Measurements from ENCODE around the gene MDM4. TPM values are rescaled to one million over a fixed set of nuclear protein-coding genes. Genes with fewer than 3 reads are reported as not detected.

The MDM4 gene
- total RNA-seq, 1 experiment from 2014 or later = 7.7 TPM

DNA sequence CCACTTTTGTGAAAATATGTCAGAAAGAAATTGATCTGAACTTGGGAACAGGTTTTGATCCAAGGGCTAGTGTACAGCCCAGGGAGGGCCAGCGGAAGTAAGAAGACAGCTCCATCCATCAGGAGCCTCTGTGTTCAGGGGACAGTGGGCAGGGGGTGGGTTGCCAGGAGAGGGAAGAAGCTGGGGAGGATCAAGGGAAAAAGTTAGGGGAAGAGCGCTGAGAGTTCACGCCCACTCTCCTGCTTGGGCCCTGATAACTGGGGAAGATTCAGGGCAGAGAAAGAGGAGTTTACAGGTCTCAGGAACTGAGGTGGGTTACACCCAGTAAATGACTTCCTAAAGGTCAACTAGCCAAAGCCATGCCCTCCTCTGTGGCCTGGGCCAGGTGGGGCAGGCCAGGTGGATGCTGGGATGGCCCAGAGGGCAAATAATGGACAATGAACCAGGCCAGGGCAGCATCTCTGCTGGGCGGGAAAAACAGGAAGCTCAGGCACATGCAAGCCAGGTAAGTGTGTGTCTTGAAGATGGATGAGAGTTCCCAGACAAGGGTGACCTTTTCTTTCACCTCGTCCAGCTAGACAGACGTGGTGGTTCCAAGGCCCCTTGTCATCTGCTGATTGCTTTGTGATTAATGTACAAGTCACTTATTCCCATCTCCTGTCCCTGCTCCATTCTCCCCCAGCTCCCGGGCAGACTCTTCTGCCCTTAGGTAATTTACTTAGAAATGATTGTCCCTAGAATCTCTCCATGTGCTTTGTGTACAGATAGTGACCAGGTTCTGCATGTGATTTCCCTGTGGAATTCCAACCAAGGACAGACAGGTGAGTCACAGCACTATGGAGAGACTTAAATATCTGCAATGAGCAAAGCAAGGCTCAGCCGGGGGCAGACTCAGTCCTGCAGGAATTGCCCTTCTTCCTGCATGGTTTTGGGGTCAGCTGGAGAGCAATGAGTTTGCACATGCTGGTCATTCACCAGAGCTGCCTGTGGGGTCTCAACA is 57.0 kb downstream of the MDM4 start:
- in situ Hi-C loops (cut with HindIII; ENCODE audit: low sequenced_read_pairs) = no loop called here
- DNase-seq (ENCODE audit: low spot score) = no peak

DNA sequence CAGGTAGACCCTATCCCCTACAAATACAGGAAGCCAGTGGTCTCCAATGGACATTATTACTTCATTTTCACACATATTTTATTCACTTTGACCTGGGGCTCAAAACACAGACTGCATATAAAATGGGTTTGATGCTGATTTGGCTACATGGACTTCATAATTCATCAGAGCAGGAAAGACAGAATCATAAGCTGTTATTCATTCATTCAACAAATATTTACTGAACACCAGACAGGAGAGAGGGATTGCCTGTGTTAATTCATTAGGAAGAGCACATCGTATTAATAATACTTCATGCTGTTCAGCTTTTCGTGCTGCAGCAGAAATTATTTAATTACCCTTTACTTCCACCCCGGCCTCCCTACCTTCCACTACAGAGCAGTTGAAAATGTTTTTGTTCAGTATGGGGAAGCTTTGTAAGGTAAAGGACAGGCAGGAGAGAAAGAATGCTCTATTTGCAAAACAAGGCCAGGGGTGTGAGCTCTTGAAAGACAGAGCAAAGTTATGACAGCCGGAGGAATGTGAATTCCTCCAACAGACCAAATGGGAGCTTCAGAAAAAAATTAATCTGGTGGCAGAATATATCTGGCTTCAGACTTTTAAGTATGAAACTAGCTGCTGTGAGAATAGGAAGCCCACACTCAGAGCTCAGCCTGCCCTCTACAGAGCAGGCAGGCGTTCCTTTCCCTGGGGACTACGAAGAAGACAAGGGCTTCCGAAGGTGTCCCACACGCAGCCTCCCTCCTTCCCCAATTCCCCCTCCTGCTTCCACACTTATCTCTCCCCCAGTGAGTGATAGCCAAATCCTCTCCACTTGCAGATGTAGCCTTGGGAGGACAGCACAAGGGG is 58.0 kb downstream of the MDM4 start:
- in situ Hi-C loops (cut with HindIII; ENCODE audit: low sequenced_read_pairs) = no loop called here

DNA sequence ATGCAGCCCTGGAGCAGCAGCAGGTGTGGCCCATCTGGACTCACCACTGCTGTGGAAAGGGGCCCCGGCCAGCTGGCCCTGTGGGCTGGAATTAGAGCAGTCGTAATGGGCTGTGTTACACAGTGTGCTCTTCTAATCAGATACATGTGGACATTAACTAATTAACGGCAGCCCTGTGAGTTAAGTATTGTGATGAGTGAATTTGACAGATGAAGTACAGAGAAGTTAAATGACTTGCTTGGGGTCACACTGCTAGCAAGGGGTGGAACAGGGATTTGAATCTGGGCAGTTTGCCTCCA is 58.6 kb downstream of the MDM4 start:
- in situ Hi-C loops (cut with HindIII; ENCODE audit: low sequenced_read_pairs) = no loop called here

More for the DNA sequence above, 58.0 kb downstream of the MDM4 start:
- no peak for DNase-seq (ENCODE audit: low spot score)

DNA sequence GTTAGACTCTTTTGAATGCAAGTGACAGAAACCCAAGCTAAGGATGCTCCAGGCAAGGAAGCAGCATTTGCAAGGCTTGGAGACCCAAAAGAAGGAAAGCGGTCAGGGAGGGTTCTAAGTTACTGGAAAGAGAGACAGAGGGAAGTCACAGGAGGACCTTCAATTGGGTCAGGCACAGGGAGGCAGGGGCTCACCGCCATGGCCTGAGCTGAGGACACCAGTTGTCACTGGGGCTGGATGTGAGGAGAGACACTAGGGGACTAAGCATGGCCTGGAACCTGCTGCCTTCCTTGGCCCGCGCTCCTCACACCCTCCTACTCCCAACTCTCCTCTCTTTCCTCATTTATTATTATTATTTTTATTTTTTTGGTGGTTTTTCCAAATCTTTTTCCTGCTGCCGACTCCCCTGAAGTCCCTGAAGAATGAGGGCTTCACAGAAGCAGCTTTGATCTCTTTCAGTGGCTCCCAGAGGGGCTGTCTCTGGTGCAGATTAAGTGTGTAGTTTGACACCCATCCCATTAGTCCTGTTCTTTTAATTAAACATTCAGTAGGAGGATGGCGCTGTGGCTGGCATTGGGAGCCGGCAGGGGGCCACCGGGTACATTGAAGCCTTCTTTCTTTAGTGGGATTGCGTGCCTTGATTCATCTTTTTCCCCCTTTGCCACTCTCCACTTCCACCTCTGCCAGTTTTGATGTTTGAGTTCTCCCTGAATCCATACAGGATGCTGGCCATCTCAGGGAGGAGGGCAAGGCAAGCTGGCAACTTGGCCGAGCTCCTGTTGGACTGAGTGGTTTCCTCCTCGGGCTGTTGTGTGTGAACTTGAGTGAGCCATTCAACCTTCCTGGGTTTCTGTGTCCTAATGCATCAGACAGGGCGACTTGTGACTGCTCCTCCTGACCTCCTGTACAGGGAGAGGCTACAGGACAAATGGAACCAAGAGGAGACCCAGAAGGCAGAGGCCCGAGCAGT is 59.3 kb downstream of the MDM4 start:
- in situ Hi-C loops (cut with HindIII; ENCODE audit: low sequenced_read_pairs) = no loop called here
- peak; percentile 80 for DNase-seq (ENCODE audit: low spot score)

More for the DNA sequence above, 58.6 kb downstream of the MDM4 start:
- no peak for DNase-seq (ENCODE audit: low spot score)

DNA sequence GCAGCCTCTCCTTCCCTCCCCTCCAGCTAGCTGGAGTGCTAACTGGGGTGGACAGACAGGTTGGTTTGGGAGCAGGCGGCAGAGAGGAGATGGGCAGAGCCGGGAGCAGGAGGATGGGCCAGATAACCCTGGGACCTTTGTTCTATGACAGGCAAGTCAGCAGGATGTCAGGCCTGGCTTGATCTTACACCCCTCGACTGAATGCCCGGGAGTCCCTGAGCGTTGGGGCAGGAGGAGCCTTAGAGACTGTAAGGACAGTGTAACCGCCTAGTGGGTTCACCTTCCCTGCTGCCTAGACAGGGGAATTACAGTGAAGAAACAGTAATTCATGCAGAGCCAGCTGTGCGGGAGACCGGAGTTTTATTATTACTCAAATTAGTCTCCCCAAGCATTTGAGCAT is 60.2 kb downstream of the MDM4 start:
- no peak for DNase-seq (ENCODE audit: low spot score)
- in situ Hi-C loops (cut with HindIII; ENCODE audit: low sequenced_read_pairs) = no loop called here

DNA sequence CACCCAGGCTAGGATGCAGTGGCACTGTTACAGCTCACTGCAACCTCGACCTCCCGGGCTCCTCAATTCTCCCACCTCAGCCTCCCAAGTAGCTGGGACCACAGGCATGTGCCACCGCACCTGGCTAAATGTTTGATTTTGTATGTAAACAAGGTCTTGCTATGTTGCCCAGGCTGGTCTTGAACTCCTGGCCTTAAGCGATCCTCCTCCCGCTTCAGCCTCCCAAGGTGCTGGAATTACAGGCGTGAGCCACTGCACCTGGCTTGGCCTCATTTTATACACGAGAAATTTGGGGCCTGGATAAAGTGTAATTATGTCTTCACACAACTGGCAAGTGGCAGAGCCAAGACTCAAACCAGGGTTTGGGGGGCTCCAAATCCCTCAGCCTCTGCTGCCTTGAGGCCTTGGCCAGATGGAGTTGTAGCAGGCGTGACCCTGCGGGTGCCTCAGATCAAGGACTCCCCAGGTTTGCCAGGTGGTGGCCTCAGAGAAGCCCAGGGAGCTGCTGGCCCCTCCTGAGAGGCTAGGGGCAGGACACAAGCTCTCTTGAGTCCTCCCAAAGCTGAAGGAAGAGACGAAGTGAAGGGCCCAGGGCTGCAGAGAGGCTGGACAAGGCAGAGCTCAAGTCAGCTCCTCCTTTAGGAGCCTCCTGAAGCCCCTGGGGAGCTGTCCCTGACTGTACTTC is 61.7 kb downstream of the MDM4 start:
- no peak for DNase-seq (ENCODE audit: low spot score)
- in situ Hi-C loops (cut with HindIII; ENCODE audit: low sequenced_read_pairs) = no loop called here

DNA sequence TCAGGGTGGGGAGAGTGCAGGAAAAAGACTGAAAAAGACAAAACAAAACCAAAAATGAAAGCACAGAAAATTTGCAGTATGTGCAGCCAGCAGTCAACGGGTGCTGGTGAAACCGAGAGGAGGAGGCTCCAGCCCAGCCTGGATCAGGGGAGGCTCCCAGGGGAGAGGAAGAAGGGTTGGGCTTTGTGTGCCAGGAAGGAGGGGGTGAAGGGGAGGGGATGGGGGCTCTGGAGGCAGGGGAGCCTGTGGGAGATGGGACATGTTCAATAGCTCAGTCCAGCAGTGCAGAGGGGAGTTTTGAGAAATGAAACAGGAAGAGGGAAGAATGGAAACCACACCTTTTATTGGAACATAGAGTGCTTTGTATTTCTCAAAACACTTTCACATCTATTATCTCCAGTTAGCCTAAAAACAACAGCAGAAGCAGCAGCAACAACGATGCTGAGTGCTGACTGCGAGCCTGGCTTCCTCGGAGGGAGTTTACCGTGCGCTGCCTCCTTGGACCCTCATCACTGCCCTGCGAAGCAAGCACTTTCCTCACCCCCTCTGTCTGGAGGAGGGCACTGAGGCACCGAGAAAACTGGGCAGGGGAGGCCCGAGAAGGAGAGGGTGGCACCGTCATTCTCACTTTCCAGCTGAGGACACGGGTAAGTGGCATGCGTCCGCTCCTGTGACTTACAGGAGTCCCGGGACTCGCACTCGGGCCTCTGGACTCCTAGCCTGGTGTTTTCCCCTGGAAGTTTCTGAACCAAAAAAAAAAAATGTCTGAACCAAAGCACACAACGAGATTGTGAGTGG is 62.9 kb downstream of the MDM4 start:
- no peak for DNase-seq (ENCODE audit: low spot score)
- in situ Hi-C loops (cut with HindIII; ENCODE audit: low sequenced_read_pairs) = no loop called here

DNA sequence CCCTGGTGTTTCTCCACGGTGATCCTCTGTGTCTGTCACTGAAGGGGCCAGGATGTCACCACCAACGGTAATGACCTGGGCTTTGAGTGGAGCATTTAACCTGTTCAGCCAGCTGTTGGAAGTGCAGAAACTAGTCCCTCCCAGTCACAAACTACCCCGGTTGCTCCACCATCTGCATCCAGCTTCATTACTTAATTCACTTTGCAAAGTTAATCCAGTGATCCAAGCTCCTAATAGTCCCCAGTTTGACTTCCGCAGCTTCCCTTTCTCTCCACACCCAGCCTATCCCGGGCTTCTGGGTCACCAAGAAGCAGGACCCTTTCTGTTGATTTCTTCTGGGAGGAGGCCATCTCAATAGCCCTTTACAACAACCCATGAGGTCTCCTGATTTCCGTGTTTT is 63.5 kb downstream of the MDM4 start:
- no peak for DNase-seq (ENCODE audit: low spot score)
- in situ Hi-C loops (cut with HindIII; ENCODE audit: low sequenced_read_pairs) = no loop called here

DNA sequence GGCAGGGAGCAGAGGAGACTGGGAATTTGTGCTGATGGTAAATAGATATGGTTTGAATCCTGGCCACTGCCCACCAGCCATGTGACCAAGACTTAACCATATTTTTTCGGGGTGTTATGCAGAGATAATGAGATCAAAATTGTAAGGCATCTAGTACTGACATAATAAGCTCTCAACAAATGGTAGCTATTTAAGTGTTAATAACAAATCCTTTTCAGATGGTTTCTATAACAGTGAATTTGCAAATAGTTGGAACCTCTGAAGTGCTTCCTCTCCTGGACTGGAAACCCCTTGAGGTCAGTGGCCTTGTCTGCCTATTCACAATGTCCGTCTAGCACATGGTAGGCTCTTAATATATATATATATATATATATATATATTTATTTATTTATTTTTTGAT is 64.7 kb downstream of the MDM4 start:
- in situ Hi-C loops (cut with HindIII; ENCODE audit: low sequenced_read_pairs) = no loop called here
- DNase-seq (ENCODE audit: low spot score) = no peak

DNA sequence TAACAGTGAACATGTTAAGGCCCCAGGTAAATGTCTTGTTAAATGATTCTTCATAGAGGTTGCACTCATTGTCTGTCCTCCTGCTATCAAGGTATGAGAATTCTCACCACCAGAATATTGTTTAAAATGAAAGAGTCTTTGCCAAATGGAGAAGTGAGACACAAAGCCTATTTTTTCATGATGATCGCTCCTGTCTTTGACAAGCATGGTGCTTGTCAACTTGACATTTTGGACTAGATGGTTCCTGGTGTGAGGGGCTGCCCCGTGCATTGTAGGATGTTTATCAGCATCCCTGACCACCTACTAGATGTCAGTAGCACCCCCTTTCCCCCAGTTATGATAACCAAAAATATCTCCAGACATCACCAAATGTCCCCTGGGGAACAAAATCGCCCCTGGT is 65.6 kb downstream of the MDM4 start:
- no peak for DNase-seq (ENCODE audit: low spot score)
- in situ Hi-C loops (cut with HindIII; ENCODE audit: low sequenced_read_pairs) = no loop called here

DNA sequence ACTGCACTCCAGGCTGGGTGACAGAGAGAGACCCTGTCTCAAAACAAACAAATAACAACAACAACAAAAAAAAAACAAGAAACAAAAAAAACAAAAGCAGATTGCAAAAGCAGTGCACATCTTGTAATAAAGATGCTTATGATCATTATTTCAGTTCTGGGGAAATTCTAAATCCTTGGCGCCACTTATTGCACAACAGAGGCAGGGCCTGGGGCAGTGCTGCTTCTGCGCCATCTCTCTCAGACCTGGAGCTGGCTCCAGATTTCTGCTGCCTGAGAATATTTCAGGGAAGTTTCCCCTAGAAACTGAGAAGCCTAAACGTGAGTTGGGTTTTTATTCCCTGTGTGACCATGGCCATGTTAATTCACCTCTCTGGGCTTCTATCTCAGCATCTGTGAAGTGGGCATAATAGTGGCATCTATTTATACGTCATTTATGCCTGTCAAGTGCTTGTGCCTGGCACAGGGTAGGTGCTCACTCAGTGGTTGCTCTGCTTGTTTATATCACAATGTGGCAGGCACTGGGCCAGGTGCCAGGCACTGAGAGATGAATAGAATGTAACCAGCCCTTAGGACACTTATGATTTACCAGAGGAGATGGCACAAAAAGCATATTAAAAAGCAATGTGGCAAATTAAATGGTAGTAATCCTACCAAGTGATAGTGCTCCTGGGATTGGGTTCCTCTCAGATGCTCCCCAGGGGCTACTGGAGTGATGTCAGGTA is 67.9 kb downstream of the MDM4 start:
- in situ Hi-C loops (cut with HindIII; ENCODE audit: low sequenced_read_pairs) = no loop called here
- peak; percentile 77 for DNase-seq (ENCODE audit: low spot score)

DNA sequence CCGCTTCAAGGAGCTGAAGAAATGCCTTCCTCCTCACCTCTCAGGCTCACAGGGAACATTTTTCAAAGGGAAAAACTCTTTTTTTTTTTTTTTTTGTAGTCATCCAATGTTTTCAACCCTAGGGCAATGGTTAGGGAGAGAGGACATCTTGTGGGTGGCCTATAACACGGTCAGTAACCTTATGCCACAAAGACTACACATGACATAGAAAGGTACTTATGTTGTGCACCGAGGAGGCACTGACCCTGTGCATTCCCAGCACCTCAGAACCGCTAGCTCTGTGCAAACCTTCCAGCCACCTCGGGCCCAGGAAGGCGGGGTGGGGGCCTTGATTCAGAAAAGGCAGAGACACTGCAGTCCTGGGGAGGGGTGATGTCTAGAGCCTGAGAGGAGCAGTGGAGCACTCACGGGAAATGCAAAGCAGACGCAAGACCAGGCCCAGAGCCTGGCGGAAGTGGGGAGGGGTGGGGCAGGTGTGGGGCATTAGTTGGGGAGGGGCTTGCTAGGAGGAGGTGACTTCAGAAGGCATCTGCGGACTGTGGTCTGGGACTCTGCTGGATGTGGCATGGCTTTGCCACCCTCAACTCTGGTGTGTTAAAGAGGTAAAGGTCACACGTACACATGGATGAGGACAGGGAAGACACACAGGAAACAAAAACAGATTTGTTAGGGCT is 68.6 kb downstream of the MDM4 start:
- no peak for DNase-seq (ENCODE audit: low spot score)
- in situ Hi-C loops (cut with HindIII; ENCODE audit: low sequenced_read_pairs) = no loop called here

DNA sequence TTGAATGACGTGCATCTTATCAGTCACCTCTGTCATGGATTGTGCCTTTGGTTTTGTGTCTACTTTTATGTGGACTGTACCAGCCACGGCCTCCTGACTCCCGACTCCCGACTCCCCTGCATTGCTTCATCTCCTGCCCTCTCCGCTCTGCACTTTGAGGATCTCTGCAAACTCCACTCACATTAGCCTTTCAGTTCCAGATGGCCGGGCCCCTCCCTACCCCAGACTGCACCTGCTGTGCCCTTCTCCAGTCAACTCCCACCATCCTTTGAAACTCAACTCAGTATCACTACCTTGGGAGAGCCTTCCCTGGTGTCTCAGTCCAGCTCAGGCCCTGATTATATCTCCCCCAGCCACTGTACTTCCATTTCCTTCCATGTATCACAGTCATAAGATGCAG is 71.4 kb downstream of the MDM4 start:
- in situ Hi-C loops (cut with HindIII; ENCODE audit: low sequenced_read_pairs) = no loop called here
- DNase-seq (ENCODE audit: low spot score) = no peak

DNA sequence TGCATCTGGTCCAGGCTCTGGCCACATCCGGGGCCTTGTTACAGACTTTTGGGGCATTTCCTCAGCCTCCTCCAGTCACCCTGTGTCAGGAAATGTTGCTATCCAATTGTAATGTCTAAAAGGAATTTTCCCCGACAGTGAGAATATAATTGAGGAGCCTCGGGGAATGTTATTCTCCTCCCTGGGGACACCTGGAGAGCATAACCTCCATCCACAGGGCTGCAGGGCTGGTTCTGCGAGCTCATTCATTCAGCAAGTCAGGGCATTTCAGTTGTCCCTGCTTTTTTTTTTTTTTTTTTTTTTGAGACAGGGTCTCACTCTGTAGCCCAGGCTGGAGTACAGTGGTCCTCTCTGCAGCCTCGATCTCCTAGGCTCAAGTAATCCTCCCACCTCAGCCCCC is 72.6 kb downstream of the MDM4 start:
- in situ Hi-C loops (cut with HindIII; ENCODE audit: low sequenced_read_pairs) = no loop called here
- no peak for DNase-seq (ENCODE audit: low spot score)

DNA sequence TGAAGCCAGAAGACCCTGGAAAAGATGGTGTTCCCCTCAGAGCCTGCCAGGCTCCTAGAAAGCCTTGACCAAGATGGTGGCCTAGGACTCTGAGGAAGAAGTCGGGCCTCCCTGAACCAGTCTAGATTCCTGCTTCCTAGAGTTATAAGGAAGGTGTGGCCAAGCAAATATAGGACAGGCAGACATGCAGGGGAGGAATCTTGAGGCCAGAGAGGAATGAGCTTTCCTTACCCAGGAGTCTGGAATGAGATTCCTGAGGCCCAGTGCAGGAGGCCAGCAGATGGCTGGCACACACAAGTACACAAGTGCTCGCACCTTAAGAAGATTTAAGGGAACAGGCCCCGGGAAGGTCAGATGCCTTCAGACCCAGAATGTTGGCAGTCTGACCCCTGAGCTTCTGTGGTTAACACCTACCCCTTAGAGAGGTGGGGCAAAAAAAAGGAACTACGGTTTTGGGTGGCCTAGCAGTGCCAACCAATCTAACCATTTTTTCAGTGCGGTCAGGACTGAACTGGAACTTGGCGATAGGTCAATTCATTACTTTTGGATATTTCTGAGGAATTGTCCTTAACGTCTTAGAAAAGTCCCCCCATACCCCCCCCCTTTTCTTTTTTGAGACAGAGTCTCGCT is 73.3 kb downstream of the MDM4 start:
- in situ Hi-C loops (cut with HindIII; ENCODE audit: low sequenced_read_pairs) = no loop called here

DNA sequence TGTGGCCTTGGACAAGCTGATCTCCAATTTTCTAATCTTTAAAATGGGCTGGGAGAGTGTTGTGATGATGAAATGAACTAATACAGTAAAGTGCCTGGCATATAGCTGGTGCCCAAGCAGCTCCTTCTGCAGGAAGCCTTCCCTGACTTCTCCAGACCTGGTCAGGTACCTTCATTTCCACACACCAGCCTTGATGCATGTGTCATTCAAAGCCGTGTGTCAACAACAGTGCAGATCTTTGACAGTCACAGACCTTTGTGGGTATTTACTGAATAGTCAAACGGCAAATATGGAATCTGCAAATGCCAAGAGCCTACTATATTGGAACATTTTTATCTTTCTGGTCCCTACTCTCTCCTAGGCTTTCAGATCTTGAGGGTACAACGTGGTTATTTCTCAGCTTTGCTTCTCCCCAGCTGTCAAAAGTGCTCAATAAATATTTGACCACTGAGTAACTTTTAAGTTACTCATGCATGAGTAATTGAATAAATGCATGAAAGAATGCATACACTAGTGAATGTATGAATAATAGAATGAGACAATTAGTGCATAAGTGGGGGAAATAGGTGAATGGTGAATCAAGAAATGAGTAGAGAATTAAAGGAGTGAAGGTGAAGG is 75.4 kb downstream of the MDM4 start:
- in situ Hi-C loops (cut with HindIII; ENCODE audit: low sequenced_read_pairs) = no loop called here
- no peak for DNase-seq (ENCODE audit: low spot score)

More for the DNA sequence above, 73.3 kb downstream of the MDM4 start:
- DNase-seq (ENCODE audit: low spot score) = no peak

All from G401 (cell line).